HepG2 (cell line): ENCODE measurements around the gene HTRA2. TPM values are rescaled to one million over a fixed set of nuclear protein-coding genes. Genes with fewer than 3 reads are reported as not detected.
A peak's percentile ranks its signal among the peaks of the same experiment; 100 is the strongest.

Source experiments
- CENPX ChIP-seq: sonication (generic); formaldehyde crosslinking; IDR thresholded peaks from 2 replicates; pipeline ENCODE4 v1.9.0; 2021; ENCODE audit warnings: mild to moderate bottlenecking, missing genetic modification reagents, moderate library complexity
- FOXA3 ChIP-seq: IDR thresholded peaks from 2 replicates; pipeline ENCODE4 v1.6.1; 2016; ENCODE audit warnings: missing genetic modification reagents, missing compliant biosample characterization
- GTF2F1 ChIP-seq: fragments of 150-350 bp; IDR thresholded peaks from 2 replicates; pipeline ENCODE4 v1.6.1; 2014; ENCODE audit warnings: low read length
- HMGA1 ChIP-seq: sonication (generic); formaldehyde crosslinking; conservative IDR thresholded peaks from 2 replicates; pipeline ENCODE4 v1.4.0; 2020; ENCODE audit warnings: missing genetic modification reagents
- KAT7 ChIP-seq: IDR thresholded peaks from 2 replicates; pipeline ENCODE4 v1.6.1; 2018; ENCODE audit warnings: borderline replicate concordance, missing compliant biosample characterization
- MED1 ChIP-seq: sonication (generic); formaldehyde crosslinking; IDR thresholded peaks from 2 replicates; pipeline ENCODE4 v1.4.0; 2020; ENCODE audit warnings: missing genetic modification reagents
- MEIS2 ChIP-seq: sonication (generic); formaldehyde crosslinking; IDR thresholded peaks from 2 replicates; pipeline ENCODE4 v1.9.0; 2021; ENCODE audit warnings: mild to moderate bottlenecking, missing genetic modification reagents
- NAIF1 ChIP-seq: sonication (generic); formaldehyde crosslinking; IDR thresholded peaks from 2 replicates; pipeline ENCODE4 v1.5.0; 2020; ENCODE audit warnings: mild to moderate bottlenecking, missing genetic modification reagents, borderline replicate concordance
- POLR2AphosphoS2 ChIP-seq: IDR thresholded peaks from 2 replicates; pipeline ENCODE4 v1.6.1; 2011; ENCODE audit warnings: low read depth, low read length, improper control_type of control experiment
- RAD21 ChIP-seq: fragments of 450-650 bp; formaldehyde crosslinking; IDR thresholded peaks from 2 replicates; pipeline ENCODE4 v1.5.0; 2020; ENCODE audit warnings: mild to moderate bottlenecking
- RBAK ChIP-seq: sonication (generic); formaldehyde crosslinking; IDR thresholded peaks from 2 replicates; pipeline ENCODE4 v1.5.1; 2020; ENCODE audit warnings: mild to moderate bottlenecking, missing genetic modification reagents
- TCF7L2 ChIP-seq: IDR thresholded peaks from 2 replicates; pipeline ENCODE4 v1.6.1; 2011; ENCODE audit warnings: mild to moderate bottlenecking, low read depth, low read length, moderate library complexity
- ZFY ChIP-seq: sonication (generic); formaldehyde crosslinking; IDR thresholded peaks from 2 replicates; pipeline ENCODE4 v1.4.0; 2020; ENCODE audit warnings: missing genetic modification reagents
- ZNF44 ChIP-seq: sonication (generic); formaldehyde crosslinking; IDR thresholded peaks from 2 replicates; pipeline ENCODE4 v1.5.1; 2020; ENCODE audit warnings: mild to moderate bottlenecking, missing genetic modification reagents
- polyA plus RNA-seq, 8 experiments: library from polyadenylated mRNA; depleted of rRNA in 3 of 8; stranded (reverse) in 7 of 8; unstranded in 1 of 8; fragments of >200 nt; fragmentation: Illumina TruSeq in 4 of 8; extraction: Trizol in 4 of 8; gene quantifications; 2 replicates each; pipeline versions ENCODE4 v1.2.1 to v1.2.3, GENCODE V29; 2011 to 2016; ENCODE audit warnings: low read depth in 4 of 8, missing spikeins in 1 of 8, mixed read lengths in 1 of 8; ENCODE audit not compliant: insufficient read depth in 1 of 8
- total RNA-seq, 5 experiments: library from RNA; depleted of rRNA; stranded (reverse); fragments of >200 nt; fragmentation: Illumina TruSeq; extraction: Trizol; gene quantifications; 2 replicates each; pipeline ENCODE4 v1.2.3, GENCODE V29; 2016; ENCODE audit warnings: low read depth in 1 of 5
- TF ChIP-seq, protein P1 (sequence below): sonication (generic); formaldehyde crosslinking; IDR thresholded peaks from 2 replicates; pipeline ENCODE4 v1.8.0; 2022; ENCODE audit warnings: missing genetic modification reagents, mild to moderate bottlenecking, borderline replicate concordance
- TF ChIP-seq, protein P2 (sequence below): sonication (generic); formaldehyde crosslinking; conservative IDR thresholded peaks from 2 replicates; pipeline ENCODE4 v1.8.1; 2023; ENCODE audit warnings: missing genetic modification reagents
- TF ChIP-seq, protein P3 (sequence below): sonication (generic); formaldehyde crosslinking; IDR thresholded peaks from 2 replicates; pipeline ENCODE4 v1.4.0; 2020; ENCODE audit warnings: missing genetic modification reagents
- TF ChIP-seq, protein P4 (sequence below): sonication (generic); formaldehyde crosslinking; IDR thresholded peaks from 2 replicates; pipeline ENCODE4 v1.4.0; 2020; ENCODE audit warnings: mild to moderate bottlenecking, missing genetic modification reagents, borderline replicate concordance
- TF ChIP-seq, protein P5 (sequence below): sonication (generic); formaldehyde crosslinking; IDR thresholded peaks from 2 replicates; pipeline ENCODE4 v1.8.0; 2022; ENCODE audit warnings: mild to moderate bottlenecking, missing genetic modification reagents; ENCODE audit not compliant: insufficient replicate concordance

The HTRA2 gene
- total and polyA plus RNA-seq, 2 of the 13 experiments (the other 11 are each of a cell fraction or from before 2014, with no cell fraction given) = 47.7 to 50.3 TPM

DNA sequence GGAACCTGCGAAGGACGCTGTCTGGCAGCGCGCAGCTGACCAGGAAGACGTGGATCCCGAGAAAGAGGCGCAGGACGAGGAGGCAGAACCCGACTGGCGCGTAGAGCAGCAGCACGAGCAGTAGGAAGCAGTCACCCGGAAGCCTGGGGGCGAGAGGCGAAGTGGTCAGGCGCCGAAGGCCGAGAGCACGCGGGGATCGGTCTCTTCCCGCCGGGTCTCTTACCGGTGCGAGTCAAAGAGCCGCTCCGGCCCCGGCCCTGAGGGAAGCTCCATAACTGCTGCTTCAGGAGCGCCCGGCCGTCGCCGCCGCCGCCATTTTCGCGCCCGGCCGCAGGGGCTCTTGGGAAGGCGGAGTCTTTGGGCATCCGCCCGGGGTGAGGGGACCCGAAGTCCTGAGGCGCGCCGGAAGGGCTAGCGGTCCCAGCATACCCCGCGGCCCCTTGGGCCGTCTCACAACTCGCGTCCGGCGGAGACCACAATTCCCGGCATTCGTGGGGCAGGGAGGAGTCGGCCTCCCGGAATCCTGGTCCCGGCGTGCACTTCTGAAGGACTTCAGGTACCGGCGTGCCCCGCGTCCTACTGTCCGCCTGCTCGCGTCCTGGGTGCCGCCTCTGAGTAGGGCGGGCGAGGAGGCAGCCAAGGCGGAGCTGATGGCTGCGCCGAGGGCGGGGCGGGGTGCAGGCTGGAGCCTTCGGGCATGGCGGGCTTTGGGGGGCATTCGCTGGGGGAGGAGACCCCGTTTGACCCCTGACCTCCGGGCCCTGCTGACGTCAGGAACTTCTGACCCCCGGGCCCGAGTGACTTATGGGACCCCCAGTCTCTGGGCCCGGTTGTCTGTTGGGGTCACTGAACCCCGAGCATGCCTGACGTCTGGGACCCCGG, at the start of gene HTRA2, which contains the start of gene AUP1 (continued):
- TF ChIP-seq MED1 (peak; percentile 83), ZNF44 (no peak; the same call in 1 of the 2 replicates), FOXA3 (peak; percentile 69; the same call in 1 of the 2 replicates), RBAK (CRISPR knock-in tag) (0 out of 2 replicates have a peak, but pooled peaks have one; percentile 23), ZFY (CRISPR knock-in tag) (peak; percentile 83), GTF2F1 (peak; percentile 33; the same call in 1 of the 2 replicates), POLR2AphosphoS2 (no peak; the same call in 1 of the 2 replicates), RAD21 (CRISPR knock-in tag) (peak; percentile 52), MEIS2 (CRISPR knock-in tag) (no peak), CENPX (no peak), TCF7L2 (no peak), HMGA1 (CRISPR knock-in tag) (no peak), KAT7 (peak; percentile 80; the same call in 1 of the 2 replicates), NAIF1 (no peak)
- TF ChIP-seq, protein P1, sequence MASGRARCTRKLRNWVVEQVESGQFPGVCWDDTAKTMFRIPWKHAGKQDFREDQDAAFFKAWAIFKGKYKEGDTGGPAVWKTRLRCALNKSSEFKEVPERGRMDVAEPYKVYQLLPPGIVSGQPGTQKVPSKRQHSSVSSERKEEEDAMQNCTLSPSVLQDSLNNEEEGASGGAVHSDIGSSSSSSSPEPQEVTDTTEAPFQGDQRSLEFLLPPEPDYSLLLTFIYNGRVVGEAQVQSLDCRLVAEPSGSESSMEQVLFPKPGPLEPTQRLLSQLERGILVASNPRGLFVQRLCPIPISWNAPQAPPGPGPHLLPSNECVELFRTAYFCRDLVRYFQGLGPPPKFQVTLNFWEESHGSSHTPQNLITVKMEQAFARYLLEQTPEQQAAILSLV = peak; percentile 70; the same call in 1 of the 2 replicates
- TF ChIP-seq, protein P2, sequence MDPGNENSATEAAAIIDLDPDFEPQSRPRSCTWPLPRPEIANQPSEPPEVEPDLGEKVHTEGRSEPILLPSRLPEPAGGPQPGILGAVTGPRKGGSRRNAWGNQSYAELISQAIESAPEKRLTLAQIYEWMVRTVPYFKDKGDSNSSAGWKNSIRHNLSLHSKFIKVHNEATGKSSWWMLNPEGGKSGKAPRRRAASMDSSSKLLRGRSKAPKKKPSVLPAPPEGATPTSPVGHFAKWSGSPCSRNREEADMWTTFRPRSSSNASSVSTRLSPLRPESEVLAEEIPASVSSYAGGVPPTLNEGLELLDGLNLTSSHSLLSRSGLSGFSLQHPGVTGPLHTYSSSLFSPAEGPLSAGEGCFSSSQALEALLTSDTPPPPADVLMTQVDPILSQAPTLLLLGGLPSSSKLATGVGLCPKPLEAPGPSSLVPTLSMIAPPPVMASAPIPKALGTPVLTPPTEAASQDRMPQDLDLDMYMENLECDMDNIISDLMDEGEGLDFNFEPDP = no peak
- TF ChIP-seq, protein P3, sequence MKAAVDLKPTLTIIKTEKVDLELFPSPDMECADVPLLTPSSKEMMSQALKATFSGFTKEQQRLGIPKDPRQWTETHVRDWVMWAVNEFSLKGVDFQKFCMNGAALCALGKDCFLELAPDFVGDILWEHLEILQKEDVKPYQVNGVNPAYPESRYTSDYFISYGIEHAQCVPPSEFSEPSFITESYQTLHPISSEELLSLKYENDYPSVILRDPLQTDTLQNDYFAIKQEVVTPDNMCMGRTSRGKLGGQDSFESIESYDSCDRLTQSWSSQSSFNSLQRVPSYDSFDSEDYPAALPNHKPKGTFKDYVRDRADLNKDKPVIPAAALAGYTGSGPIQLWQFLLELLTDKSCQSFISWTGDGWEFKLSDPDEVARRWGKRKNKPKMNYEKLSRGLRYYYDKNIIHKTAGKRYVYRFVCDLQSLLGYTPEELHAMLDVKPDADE = no peak
- TF ChIP-seq, protein P4, sequence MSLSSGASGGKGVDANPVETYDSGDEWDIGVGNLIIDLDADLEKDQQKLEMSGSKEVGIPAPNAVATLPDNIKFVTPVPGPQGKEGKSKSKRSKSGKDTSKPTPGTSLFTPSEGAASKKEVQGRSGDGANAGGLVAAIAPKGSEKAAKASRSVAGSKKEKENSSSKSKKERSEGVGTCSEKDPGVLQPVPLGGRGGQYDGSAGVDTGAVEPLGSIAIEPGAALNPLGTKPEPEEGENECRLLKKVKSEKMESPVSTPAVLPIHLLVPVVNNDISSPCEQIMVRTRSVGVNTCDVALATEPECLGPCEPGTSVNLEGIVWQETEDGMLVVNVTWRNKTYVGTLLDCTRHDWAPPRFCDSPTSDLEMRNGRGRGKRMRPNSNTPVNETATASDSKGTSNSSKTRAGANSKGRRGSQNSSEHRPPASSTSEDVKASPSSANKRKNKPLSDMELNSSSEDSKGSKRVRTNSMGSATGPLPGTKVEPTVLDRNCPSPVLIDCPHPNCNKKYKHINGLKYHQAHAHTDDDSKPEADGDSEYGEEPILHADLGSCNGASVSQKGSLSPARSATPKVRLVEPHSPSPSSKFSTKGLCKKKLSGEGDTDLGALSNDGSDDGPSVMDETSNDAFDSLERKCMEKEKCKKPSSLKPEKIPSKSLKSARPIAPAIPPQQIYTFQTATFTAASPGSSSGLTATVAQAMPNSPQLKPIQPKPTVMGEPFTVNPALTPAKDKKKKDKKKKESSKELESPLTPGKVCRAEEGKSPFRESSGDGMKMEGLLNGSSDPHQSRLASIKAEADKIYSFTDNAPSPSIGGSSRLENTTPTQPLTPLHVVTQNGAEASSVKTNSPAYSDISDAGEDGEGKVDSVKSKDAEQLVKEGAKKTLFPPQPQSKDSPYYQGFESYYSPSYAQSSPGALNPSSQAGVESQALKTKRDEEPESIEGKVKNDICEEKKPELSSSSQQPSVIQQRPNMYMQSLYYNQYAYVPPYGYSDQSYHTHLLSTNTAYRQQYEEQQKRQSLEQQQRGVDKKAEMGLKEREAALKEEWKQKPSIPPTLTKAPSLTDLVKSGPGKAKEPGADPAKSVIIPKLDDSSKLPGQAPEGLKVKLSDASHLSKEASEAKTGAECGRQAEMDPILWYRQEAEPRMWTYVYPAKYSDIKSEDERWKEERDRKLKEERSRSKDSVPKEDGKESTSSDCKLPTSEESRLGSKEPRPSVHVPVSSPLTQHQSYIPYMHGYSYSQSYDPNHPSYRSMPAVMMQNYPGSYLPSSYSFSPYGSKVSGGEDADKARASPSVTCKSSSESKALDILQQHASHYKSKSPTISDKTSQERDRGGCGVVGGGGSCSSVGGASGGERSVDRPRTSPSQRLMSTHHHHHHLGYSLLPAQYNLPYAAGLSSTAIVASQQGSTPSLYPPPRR (CRISPR knock-in tag) = peak; percentile 27; the same call in 1 of the 2 replicates
- TF ChIP-seq, protein P5, sequence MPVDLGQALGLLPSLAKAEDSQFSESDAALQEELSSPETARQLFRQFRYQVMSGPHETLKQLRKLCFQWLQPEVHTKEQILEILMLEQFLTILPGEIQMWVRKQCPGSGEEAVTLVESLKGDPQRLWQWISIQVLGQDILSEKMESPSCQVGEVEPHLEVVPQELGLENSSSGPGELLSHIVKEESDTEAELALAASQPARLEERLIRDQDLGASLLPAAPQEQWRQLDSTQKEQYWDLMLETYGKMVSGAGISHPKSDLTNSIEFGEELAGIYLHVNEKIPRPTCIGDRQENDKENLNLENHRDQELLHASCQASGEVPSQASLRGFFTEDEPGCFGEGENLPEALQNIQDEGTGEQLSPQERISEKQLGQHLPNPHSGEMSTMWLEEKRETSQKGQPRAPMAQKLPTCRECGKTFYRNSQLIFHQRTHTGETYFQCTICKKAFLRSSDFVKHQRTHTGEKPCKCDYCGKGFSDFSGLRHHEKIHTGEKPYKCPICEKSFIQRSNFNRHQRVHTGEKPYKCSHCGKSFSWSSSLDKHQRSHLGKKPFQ = peak; percentile 18
